HepG2 (cell line): ENCODE measurements around the gene NKD1. TPM values are rescaled to one million over a fixed set of nuclear protein-coding genes. Genes with fewer than 3 reads are reported as not detected.

ENCODE experiments used
- CEBPG ChIP-seq: IDR thresholded peaks from 2 replicates; pipeline ENCODE4 v1.6.1; 2016
- DNMT1 ChIP-seq: sonication (generic); formaldehyde crosslinking; IDR thresholded peaks from 2 replicates; pipeline ENCODE4 v1.5.1; 2020; ENCODE audit warnings: mild to moderate bottlenecking, missing genetic modification reagents
- FOXK2 ChIP-seq: fragments of 450-650 bp; IDR thresholded peaks from 2 replicates; pipeline ENCODE4 v1.6.1; 2016
- GLMP ChIP-seq: sonication (generic); formaldehyde crosslinking; IDR thresholded peaks from 2 replicates; pipeline ENCODE4 v1.9.0; 2021; ENCODE audit warnings: missing genetic modification reagents, mild to moderate bottlenecking, borderline replicate concordance
- JUNB ChIP-seq: sonication (generic); formaldehyde crosslinking; IDR thresholded peaks from 2 replicates; pipeline ENCODE4 v1.8.0; 2022; ENCODE audit warnings: missing genetic modification reagents, mild to moderate bottlenecking, borderline replicate concordance
- MBNL3 ChIP-seq: fragments of 250-450 bp; sonication (Bioruptor Pico); conservative IDR thresholded peaks from 2 replicates; pipeline ENCODE4 v1.8.0; 2022; ENCODE audit warnings: mild to moderate bottlenecking, inconsistent platforms
- MIER2 ChIP-seq: IDR thresholded peaks from 2 replicates; pipeline ENCODE4 v1.6.1; 2016; ENCODE audit warnings: missing biosample characterization, missing genetic modification reagents
- NAIF1 ChIP-seq: sonication (generic); formaldehyde crosslinking; IDR thresholded peaks from 2 replicates; pipeline ENCODE4 v1.5.0; 2020; ENCODE audit warnings: mild to moderate bottlenecking, missing genetic modification reagents, borderline replicate concordance
- NONO ChIP-seq, 2 experiments: fragments of 450-650 bp in 1 of 2; sonication (generic) in 1 of 2; formaldehyde crosslinking in 1 of 2; IDR thresholded peaks in 1 of 2; conservative IDR thresholded peaks in 1 of 2; 2 replicates each; pipeline versions ENCODE4 v1.6.1 to v1.8.0; 2017 to 2022; ENCODE audit warnings: mild to moderate bottlenecking in 1 of 2, missing genetic modification reagents in 1 of 2, moderate library complexity in 1 of 2
- PAF1 ChIP-seq: IDR thresholded peaks from 2 replicates; pipeline ENCODE4 v1.6.1; 2016; ENCODE audit warnings: missing genetic modification reagents, missing compliant biosample characterization
- THYN1 ChIP-seq: sonication (generic); formaldehyde crosslinking; IDR thresholded peaks from 2 replicates; pipeline ENCODE4 v1.8.1; 2023; ENCODE audit warnings: low read depth, mild to moderate bottlenecking, moderate library complexity, missing genetic modification reagents, borderline replicate concordance
- ZNF432 ChIP-seq: sonication (generic); formaldehyde crosslinking; IDR thresholded peaks from 2 replicates; pipeline ENCODE4 v1.5.0; 2020; ENCODE audit warnings: missing genetic modification reagents, mild to moderate bottlenecking, borderline replicate concordance
- ZNF609 ChIP-seq: sonication (generic); formaldehyde crosslinking; IDR thresholded peaks from 2 replicates; pipeline ENCODE4 v1.4.0; 2020; ENCODE audit warnings: mild to moderate bottlenecking, missing genetic modification reagents, borderline replicate concordance
- ZNF629 ChIP-seq: sonication (generic); formaldehyde crosslinking; conservative IDR thresholded peaks from 2 replicates; pipeline ENCODE4 v1.5.0; 2020; ENCODE audit warnings: missing genetic modification reagents
- ZNF639 ChIP-seq: conservative IDR thresholded peaks from 2 replicates; pipeline ENCODE4 v1.6.1; 2018; ENCODE audit warnings: missing genetic modification reagents
- polyA plus RNA-seq, 8 experiments: library from polyadenylated mRNA; depleted of rRNA in 3 of 8; stranded (reverse) in 7 of 8; unstranded in 1 of 8; fragments of >200 nt; fragmentation: Illumina TruSeq in 4 of 8; extraction: Trizol in 4 of 8; gene quantifications; 2 replicates each; pipeline versions ENCODE4 v1.2.1 to v1.2.3, GENCODE V29; 2011 to 2016; ENCODE audit warnings: low read depth in 4 of 8, missing spikeins in 1 of 8, mixed read lengths in 1 of 8; ENCODE audit not compliant: insufficient read depth in 1 of 8
- total RNA-seq, 5 experiments: library from RNA; depleted of rRNA; stranded (reverse); fragments of >200 nt; fragmentation: Illumina TruSeq; extraction: Trizol; gene quantifications; 2 replicates each; pipeline ENCODE4 v1.2.3, GENCODE V29; 2016; ENCODE audit warnings: low read depth in 1 of 5
- TF ChIP-seq, protein P1 (sequence below): sonication (generic); formaldehyde crosslinking; IDR thresholded peaks from 2 replicates; pipeline ENCODE4 v1.5.0; 2020; ENCODE audit warnings: mild to moderate bottlenecking, low read depth, missing genetic modification reagents, borderline replicate concordance
- TF ChIP-seq, protein P2 (sequence below): sonication (generic); formaldehyde crosslinking; IDR thresholded peaks from 2 replicates; pipeline ENCODE4 v1.9.0; 2021; ENCODE audit warnings: missing genetic modification reagents, borderline replicate concordance
- TF ChIP-seq, protein P3 (sequence below): sonication (generic); formaldehyde crosslinking; IDR thresholded peaks from 2 replicates; pipeline ENCODE4 v1.5.0; 2020; ENCODE audit warnings: missing genetic modification reagents

Gene NKD1
- total and polyA plus RNA-seq, 2 of the 13 experiments (the other 11 are each of a cell fraction or from before 2014, with no cell fraction given): 70.4 to 121 TPM

DNA sequence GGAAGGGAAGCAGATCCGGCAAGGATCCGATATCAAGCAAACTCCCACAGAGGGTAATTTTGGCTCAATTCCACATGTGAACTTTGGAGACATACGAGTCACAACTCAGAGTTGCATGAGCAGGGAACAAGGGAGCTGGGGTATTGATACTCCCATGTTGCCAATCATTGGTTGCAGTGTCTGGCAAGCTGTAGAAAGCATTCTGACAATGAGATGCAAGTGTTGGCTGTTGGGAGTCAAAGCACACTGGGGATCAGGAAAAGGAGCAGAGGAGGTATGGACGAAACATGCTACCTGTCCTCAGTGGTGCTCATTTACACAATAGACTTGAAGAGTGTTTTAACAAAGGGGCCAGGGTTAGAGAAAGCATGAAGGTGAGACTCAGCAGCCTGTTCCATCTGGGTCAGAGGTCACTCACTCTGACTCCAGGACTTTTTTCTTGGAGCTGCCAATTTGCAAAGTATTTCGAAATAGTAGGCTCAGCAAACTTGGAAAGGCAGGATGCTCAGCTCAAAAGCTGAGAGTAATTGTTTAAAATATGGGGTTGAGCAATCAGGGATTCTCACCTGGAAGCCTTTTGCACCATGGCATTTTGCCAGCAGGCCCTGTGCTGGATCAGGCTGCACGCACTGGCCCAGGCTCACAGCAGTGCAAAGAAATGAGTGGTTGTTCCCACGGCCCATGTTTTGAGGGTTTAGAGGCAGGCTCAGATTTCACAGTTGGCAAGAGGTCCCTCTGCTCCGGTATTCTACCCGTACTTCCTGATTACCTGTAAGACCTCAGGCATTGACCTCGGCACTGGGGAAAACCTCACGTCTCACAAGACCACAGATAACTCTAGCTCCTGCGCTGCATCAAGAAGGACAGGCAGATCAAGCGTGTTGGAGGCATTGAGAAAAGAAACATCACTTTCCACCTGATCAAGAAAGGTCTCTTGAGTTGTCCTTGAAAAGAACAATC, 17.6 kb upstream of the NKD1 start (continued):
- TF ChIP-seq ZNF639 (CRISPR knock-in tag) (no peak; the same call in 1 of the 2 replicates), NAIF1 (CRISPR knock-in tag) (0 out of 2 replicates have a peak, but pooled peaks have one; percentile 11), JUNB (no peak), ZNF609 (CRISPR knock-in tag) (peak; percentile 96), PAF1 (CRISPR knock-in tag) (no peak; the same call in 1 of the 2 replicates), DNMT1 (CRISPR knock-in tag) (no peak), NONO (IDR thresholded peaks at IDR 0.05) (no peak), NONO (CRISPR knock-in tag; conservative IDR thresholded peaks at IDR 0.05) (peak; percentile 81), MIER2 (CRISPR knock-in tag) (peak; percentile 82), FOXK2 (no peak; the same call in 1 of the 2 replicates), CEBPG (peak; percentile 99), ZNF432 (CRISPR knock-in tag) (no peak), THYN1 (CRISPR knock-in tag) (no peak), GLMP (CRISPR knock-in tag) (no peak), MBNL3 (no peak), ZNF629 (CRISPR knock-in tag) (peak; percentile 49)
- TF ChIP-seq, protein P1, sequence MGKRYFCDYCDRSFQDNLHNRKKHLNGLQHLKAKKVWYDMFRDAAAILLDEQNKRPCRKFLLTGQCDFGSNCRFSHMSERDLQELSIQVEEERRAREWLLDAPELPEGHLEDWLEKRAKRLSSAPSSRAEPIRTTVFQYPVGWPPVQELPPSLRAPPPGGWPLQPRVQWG (CRISPR knock-in tag): no peak
- TF ChIP-seq, protein P2, sequence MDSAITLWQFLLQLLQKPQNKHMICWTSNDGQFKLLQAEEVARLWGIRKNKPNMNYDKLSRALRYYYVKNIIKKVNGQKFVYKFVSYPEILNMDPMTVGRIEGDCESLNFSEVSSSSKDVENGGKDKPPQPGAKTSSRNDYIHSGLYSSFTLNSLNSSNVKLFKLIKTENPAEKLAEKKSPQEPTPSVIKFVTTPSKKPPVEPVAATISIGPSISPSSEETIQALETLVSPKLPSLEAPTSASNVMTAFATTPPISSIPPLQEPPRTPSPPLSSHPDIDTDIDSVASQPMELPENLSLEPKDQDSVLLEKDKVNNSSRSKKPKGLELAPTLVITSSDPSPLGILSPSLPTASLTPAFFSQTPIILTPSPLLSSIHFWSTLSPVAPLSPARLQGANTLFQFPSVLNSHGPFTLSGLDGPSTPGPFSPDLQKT: no peak
- TF ChIP-seq, protein P3, sequence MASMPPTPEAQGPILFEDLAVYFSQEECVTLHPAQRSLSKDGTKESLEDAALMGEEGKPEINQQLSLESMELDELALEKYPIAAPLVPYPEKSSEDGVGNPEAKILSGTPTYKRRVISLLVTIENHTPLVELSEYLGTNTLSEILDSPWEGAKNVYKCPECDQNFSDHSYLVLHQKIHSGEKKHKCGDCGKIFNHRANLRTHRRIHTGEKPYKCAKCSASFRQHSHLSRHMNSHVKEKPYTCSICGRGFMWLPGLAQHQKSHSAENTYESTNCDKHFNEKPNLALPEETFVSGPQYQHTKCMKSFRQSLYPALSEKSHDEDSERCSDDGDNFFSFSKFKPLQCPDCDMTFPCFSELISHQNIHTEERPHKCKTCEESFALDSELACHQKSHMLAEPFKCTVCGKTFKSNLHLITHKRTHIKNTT (CRISPR knock-in tag): no peak
